ENCODE results near the gene ZEB1. TPM values are rescaled to one million over a fixed set of nuclear protein-coding genes. Genes with fewer than 3 reads are reported as not detected.

ZEB1 gene
- polyA plus RNA-seq (ENCODE audit: insufficient read length), result 31.8 TPM
- long read RNA-seq, donor 1, full-length matches to known transcripts, result 2 of 17 reads
- long read RNA-seq, donor 1, partial matches to known transcripts, result 15 of 17 reads
- long read RNA-seq, donor 1, other reads (novel, unspliced or antisense), result 0 of 17 reads
- long read RNA-seq, donor 2, full-length matches to known transcripts, result 3 of 16 reads
- long read RNA-seq, donor 2, partial matches to known transcripts, result 13 of 16 reads
- long read RNA-seq, donor 2, other reads (novel, unspliced or antisense), result 0 of 16 reads
- long read RNA-seq, donor 3, partial matches to known transcripts, result 11 of 11 reads
- long read RNA-seq, donor 3, other reads (novel, unspliced or antisense), result 0 of 11 reads
- long read RNA-seq, donor 4, result 0 reads
- long read RNA-seq, donor 5, full-length matches to known transcripts, result 4 of 11 reads
- long read RNA-seq, donor 5, partial matches to known transcripts, result 7 of 11 reads
- long read RNA-seq, donor 5, other reads (novel, unspliced or antisense), result 0 of 11 reads
- long read RNA-seq, donor 6, partial matches to known transcripts, result 15 of 16 reads
- long read RNA-seq, donor 6, other reads (novel, unspliced or antisense), result 0 of 16 reads
- long read RNA-seq, donor 7, full-length matches to known transcripts, result 1 of 37 reads
- long read RNA-seq, donor 7, partial matches to known transcripts, result 36 of 37 reads
- long read RNA-seq, donor 7, other reads (novel, unspliced or antisense), result 0 of 37 reads
- long read RNA-seq, donor 8, full-length matches to known transcripts, result 2 of 2 reads
- long read RNA-seq, donor 8, partial matches to known transcripts, result 0 of 2 reads
- long read RNA-seq, donor 8, other reads (novel, unspliced or antisense), result 0 of 2 reads

GRCh38 chr10:31318854-31319601, at the start of gene ZEB1:
TSS of gene ZEB1 (plus strand) at chr10:31319216. CDS start at chr10:31319235, 19 bp downstream.
- peak; percentile 91 for DNase-seq

GRCh38 chr10:31270954-31271353, 48.1 kb upstream of the ZEB1 start:
- DNase-seq, result no peak

GRCh38 chr10:31272841-31273240, 46.2 kb upstream of the ZEB1 start:
- DNase-seq, result no peak

- no peak for DNase-seq
Measured at GRCh38 chr10:31273789-31274188, 45.2 kb upstream of the ZEB1 start.

- no peak for DNase-seq
Measured at GRCh38 chr10:31274310-31274709, 44.7 kb upstream of the ZEB1 start.

GRCh38 chr10:31278279-31278941, 40.6 kb upstream of the ZEB1 start:
- no peak for DNase-seq

GRCh38 chr10:31280972-31281371, 38.0 kb upstream of the ZEB1 start:
- DNase-seq, result no peak

- no peak for DNase-seq
Measured at GRCh38 chr10:31288001-31288400, 31.0 kb upstream of the ZEB1 start.

- no peak for DNase-seq
Measured at GRCh38 chr10:31288962-31289361, 30.1 kb upstream of the ZEB1 start.

- DNase-seq, result no peak
Measured at GRCh38 chr10:31290386-31290785, 28.6 kb upstream of the ZEB1 start.

- DNase-seq, result no peak
Measured at GRCh38 chr10:31291123-31291522, 27.9 kb upstream of the ZEB1 start.

- no peak for DNase-seq
Measured at GRCh38 chr10:31294558-31294957, 24.5 kb upstream of the ZEB1 start.

- no peak for DNase-seq
Measured at GRCh38 chr10:31296754-31297153, 22.3 kb upstream of the ZEB1 start.

GRCh38 chr10:31299119-31299518, 19.9 kb upstream of the ZEB1 start:
- DNase-seq, result no peak

GRCh38 chr10:31303212-31303611, 15.8 kb upstream of the ZEB1 start:
- DNase-seq, result no peak

- no peak for DNase-seq
Measured at GRCh38 chr10:31304291-31304970, 14.6 kb upstream of the ZEB1 start.

- DNase-seq, result no peak
Measured at GRCh38 chr10:31313396-31313795, 5.6 kb upstream of the ZEB1 start.

- DNase-seq, result no peak
Measured at GRCh38 chr10:31314256-31315150, 4.5 kb upstream of the ZEB1 start.

GRCh38 chr10:31315453-31315852, 3.6 kb upstream of the ZEB1 start:
- no peak for DNase-seq

GRCh38 chr10:31317171-31317570, 1.8 kb upstream of the ZEB1 start:
- DNase-seq, result no peak
